Eye (tissue), 1 donor: ENCODE data around the gene KCNQ1.

Source experiments
- DNase-seq: peaks from one replicate; pipeline ENCODE4 v3.0.0-alpha.2; 2015

KCNQ1 gene

DNA sequence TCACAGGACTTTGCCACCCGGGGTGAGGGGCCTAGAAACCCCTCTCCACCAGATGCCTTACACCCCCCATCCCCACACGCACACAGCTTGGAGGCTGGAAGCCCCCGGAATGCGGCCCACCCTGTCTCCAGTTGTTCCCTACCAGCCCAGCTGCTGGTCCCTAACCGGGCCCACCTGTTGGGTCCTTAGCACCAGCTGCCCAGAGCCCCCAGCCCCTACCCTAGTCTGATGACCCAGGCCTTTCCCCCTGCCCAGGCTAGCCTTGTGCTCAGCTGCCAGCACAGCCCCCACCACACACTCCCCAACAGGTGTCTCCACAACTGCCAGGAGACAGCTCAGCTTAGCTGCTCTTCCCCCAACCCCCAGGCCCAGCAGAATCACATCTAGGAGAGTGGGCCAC is 373.7 kb downstream of the KCNQ1 start:
- no peak for DNase-seq

DNA sequence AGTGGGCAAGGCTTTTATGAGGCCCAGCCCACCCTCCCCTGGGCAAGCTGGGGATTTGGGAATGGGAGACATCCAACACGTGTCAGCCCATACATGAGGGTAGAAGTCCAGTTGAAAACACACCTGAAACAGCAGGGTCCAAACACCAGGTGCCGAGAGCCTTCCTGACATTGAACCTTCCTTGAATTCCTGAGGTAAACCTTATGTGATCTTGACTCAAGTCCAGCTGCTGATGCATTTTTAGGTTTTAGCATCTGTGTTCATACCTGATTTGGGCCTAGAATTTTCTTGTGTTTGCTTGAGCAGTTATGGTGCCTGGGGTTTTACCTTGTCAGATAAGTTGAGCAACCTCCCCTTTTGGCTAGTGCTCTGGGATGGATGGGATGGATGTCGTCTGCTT is 374.5 kb downstream of the KCNQ1 start:
- DNase-seq = no peak

DNA sequence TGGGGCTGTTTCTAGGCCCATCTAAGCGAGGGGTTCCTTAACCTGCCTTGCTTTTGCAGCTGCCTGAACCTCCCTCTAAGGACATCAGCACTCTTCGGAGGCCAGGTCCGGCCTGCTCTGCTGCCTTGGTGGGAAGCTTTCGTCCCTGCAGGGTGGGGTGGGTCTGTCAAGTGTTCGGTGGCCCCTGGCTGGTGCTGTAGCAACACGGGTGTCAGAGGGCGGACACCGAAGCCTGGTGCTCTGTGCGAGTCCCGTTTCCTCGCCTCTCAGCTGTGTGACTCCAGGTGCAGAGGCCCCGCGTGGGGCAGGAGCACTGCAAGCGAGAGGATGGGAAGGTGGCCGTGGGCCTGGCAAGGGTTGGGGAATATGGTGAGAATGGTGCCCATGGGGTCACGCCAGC is 376.2 kb downstream of the KCNQ1 start:
- DNase-seq = no peak

DNA sequence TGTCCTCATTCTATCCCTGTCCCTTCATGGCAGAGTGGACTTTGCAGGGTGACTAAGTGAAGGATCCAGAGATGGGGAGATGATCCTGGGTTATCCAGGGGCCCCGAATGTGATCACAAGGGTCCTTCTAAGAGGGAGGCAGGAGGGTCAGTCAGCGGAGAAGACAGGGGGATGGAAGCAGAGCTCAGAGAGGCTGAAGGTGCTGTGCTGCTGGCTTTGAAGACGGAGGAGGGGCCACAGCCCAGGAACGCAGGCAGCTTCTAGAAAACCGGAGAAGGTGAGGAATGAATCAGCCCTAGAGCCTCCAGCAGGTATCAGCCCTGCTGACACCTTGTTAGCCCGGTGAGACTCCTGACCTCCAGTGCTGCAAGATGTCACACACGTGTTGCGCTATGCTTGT is 377.1 kb downstream of the KCNQ1 start:
- no peak for DNase-seq

DNA sequence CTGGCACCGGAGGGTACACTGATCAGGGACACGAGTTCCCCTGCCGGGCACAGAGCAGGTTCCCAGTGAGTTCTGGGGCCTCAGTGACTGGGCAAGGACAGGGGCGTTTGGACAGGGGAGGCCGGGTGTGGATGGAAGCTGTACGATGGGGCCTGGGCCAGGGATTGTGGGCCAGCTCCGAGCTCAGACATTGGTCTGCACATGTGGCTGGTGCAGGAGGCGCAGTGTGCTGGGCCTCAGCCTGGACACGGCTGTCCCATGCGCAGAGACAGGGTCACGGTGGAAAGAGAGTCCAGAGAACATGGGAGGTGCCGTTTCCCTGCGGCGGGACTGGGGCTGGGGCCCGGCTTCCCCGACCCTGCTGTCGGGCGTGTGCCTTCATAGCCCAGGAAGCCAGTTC is 380.0 kb downstream of the KCNQ1 start:
- no peak for DNase-seq

DNA sequence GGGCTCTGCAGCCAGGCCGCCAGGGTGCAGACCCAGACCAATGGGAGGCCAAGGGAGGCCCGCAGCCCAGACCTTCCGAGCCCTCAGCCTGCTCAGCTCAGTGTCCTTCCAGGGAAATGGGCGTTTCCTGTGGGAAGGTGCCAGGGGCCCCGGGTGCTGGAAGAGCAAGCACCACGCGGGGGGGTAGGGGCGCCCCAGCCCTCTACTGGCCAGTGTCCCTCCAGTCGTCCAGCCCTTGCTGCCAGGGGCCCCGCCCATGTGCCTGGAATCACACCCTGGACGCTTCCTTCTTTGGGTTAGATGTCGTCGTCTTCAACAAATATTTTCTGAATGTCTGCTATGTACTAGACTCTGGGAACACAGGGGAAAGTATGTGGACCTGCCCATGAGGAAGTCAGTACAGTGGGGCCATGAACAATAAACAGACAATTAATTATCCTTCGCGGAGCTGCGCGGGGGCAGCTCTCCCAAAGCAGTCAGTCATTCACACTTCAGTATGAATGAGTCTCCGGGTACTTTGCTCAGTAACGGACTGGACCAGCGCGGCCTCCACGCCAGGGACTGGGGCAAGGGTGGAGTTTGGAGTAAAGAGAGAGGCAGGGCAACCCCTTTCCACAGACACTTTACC is 380.6 kb downstream of the KCNQ1 start:
- no peak for DNase-seq

DNA sequence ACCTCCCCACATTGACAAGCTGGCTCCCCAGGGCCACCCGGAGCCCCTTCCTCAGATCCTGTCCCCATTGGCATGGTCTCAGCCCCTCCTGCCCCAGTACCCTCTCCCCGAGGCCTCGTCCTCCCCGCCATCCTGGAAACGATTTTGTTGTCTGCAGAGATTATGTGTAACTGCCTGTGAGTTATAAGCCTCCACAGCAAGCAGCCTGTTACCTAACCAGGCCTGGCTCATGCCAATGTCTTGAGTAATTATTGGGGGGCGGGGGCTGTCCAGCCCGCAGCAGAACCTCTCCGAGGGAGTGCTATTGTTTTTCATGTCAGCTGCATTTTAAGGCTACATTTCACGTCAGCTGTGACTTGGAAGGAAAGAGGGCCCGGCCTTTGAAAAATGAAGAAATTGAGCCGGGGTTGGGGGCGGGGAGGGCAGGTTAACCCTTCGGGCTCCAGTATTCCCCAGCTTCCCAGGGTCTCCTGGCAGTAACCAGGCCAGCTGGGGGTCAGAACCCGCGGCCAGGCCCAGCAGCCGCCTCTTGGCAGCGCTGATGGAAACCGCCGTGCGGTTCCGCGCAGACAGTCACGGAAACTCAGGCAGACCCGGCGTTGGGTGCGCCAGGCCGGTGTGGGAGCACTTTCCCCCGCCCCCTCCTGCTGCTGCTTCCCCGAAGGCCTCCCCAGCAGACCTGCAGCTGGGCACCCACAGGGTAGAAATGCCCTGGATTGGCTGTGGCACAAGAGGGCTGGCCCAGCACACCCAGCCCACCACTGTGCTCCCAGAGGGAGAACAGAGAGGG is 381.3 kb downstream of the KCNQ1 start:
- peak; percentile 93 for DNase-seq

DNA sequence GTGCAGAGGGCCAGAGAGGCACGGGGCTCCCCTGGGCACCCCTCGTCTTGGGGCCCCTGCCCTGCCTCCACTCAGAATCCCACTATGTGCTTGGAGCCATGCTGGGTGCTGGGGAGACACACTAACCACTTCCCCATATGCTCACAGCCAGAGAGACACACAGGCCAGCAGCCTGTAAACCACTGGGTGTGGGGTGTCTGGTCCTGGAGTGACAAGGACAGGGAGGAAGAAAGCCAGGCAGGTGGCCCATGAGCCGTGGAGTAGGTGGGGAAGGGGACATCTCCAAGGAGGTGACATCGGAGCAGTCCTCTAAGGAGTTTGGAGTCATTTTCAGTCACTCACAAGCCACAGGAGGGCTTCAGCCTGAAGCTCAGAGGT is 381.9 kb downstream of the KCNQ1 start:
- peak; percentile 47 for DNase-seq

DNA sequence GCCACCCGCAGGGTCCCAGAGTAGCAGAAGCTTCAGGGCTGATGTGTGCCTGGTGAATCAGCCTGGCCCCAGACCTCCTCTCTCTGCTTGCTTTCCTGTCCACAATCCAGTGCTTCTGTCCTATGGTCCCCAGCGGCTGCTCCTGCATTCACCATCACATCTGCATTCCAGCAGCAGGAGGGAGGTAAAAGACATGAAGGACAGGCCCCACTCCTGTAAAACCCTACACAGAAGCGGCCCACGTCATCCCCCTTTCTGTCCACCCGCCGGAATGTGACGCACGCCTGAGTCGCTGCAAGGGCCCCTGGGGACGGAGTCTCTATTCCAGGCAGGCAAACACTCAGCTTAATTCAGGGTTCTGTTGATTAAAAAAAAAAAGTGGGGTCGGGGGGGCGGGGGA is 382.4 kb downstream of the KCNQ1 start:
- DNase-seq = peak; percentile 43

DNA sequence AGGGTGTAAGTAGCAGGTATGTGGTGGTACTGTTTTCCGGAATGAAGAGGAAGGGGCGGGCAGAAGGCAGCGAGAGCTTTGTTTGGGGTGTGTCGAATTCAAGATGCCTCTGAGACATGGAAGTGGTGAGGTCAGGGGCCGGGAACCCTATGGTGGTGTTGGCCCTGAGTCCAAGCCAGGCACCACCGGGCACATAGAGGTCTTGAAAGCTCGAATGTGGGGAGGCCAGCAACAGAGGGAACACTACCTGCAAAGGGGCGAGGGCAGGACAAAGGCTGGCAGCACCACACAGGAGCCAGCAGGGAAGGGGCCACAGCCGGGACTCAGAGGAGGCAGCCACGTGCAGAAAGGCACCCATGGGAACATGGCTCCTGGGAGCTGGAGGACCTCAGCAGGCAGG is 383.0 kb downstream of the KCNQ1 start:
- no peak for DNase-seq

DNA sequence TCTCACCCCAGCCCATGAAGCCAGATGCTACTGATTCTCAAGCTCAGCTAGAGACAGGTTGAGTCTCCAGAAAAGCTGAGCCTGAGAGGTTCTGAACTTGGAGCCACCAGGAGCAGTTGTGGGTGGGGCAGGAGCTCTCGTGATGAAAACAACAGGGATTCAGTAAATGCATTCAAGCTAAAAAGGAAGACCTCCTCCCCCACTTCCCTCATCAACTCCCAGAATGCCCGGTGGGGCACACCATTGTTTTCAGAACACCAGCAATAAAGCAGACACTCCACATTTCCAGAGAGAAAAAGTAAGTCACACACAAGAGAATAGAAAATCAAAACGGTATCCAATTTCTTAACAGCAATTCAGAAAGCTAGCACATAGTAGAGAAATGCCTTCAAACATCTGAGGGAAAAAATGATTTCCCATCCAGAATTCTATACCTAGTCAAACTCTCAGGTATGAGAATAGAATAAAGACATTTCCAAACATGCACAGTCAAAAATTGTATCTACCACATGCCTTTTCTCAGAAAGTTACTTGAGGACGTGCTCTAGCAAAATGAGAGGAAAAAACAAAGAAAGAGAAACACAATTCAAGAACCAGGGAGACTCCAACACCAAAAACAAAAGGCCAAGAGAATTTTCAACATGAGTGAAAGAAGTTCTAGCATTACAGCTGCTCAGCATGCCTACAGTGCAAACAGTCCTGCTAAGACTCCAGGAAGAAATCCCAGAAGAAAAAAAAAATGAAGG is 383.9 kb downstream of the KCNQ1 start:
- no peak for DNase-seq

DNA sequence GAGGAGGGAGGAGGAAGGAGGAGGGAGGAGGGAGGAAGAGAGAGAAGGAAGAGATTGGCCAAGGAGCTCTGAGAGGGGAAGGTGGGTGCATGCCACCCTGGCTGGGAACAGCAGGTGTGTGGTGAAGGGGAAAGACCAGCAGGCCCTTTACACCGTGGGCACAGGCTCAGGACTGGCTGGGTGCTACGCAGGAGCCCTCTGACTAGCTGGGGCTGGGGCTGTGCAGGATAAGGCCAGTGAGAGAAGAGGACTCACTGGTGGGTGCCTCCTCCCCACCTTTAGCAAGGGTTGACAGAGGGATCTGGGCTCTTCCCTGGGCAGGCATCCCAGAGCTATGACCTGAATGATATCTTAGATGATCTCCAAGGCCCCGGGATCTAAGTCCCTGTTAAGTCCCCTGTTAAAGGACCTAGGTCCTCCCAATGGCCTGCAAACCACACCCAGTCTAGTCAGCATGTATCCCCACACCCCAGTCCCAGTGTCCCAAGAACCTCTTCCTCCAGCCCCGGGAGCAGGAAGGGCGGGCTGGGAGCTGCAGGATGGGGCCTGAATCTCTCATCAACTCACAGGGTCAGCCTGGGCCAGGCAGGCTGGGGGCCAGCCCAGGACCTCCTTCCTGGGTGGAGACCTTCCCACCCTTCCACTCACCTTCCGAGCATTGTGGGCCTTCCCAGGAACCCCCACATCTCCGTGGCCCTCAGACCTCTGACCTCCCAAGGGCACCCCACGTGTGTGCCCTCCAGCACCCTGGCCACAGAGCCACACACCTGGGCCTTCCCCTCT is 385.4 kb downstream of the KCNQ1 start:
- no peak for DNase-seq

DNA sequence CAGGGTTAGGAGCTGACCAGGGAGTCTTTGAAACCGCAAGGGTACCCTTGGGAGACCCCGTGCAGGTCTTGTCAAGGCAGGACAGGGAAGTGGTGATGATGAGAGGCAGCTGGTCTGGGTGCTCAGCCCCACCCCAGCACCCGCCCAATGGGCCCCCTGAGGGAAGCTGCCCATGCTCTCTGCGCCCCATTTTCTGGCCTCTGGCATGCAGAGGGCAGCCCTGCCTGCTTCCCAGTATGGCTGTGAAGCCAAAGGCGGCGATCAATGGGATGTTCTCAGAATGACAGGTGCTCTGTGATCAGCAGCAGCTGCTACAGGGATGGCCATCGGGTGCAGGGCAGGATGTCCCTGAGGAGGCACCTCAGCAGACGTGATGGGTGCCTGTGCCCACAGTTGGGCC is 386.1 kb downstream of the KCNQ1 start:
- no peak for DNase-seq

DNA sequence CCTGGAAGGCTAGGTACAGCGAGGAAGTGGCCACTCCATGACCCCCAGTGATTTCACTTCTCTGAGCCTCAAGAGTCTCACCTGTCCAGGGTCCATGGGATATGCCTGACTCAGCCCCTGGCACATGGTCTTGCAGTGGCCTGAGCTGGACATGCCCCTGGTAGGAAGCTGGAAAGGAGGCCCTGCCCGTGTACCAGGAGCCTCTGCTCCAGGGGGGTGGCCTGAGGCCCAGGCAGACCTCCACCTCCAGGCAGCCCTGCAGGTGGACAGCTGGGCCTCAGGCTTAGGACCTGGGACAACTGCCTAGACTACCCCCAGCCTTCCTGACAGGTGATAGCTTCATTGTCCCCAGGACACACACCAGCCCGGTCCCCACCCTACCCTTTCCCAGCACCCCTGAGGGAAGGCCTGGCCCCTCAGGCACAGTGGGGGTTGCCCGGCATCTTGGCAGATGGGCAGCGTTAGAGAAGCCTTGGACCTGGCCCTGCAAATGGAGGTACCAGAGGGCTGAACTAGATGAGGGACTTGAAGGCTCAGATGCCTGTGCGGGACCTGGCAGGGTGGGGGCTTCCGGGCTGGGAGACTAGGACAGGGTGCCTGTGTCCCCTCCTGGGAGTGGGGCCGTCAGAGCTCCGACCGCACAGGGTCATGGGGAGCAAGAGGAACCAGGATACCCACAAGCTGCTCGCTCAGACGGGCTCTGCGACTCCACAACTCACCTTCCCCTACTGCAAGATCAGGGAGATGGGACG is 387.1 kb downstream of the KCNQ1 start:
- no peak for DNase-seq

DNA sequence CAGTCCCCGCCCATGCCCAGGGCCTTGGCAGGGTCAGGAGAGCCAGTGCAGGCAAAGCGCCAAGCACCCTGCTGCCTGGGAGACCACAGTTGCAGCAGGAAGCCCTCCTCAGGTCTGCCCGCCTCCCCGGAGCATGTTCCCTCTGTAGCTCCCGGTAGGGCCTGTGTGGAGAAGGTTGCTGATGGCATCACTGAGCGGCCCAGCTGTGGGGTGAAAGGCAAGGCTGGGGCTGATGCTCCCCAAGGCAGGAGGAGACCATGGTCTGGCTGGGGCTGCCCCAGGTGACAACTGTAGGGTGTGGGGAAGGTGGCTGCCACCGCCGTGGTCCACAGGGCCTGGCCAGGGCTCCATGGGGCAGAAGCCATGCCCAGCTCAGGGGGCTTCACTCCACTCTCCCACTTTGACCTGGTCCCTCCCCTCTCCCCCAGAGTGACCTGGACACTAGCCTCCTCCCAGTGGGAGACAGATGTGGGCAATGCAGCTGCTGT is 387.8 kb downstream of the KCNQ1 start:
- no peak for DNase-seq

DNA sequence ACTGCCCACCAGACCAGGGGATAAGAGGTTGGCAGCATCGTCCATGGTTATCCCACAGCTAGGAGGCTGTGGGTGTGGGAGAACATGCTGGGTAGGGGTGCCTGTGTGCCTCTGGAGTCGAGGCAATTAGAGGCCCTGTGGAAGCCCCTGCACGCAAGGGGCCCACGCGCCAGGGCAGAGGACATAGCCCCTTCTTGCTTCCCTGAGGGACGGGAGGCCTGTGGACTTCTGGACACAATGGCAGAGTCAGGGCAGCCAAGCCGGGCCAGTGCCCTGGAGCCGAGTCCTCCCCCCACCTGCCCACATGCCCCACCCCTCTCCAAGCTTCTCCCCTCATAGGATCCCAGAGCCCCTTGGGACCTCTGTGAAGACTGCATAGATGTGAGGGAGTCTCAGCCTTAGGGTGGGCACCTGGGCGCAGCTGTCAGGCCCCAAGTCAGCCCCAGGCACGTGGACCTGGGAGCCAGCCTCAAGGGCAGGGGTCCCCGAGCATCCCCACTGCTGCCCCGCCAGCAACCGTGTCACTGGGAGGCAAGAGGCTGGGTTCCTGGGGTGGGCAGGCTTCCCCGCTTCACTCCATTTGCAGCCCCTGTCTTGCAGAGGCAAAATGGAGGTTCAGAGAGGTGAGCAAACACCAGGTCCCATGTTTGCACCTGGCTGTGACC is 388.4 kb downstream of the KCNQ1 start:
- no peak for DNase-seq

DNA sequence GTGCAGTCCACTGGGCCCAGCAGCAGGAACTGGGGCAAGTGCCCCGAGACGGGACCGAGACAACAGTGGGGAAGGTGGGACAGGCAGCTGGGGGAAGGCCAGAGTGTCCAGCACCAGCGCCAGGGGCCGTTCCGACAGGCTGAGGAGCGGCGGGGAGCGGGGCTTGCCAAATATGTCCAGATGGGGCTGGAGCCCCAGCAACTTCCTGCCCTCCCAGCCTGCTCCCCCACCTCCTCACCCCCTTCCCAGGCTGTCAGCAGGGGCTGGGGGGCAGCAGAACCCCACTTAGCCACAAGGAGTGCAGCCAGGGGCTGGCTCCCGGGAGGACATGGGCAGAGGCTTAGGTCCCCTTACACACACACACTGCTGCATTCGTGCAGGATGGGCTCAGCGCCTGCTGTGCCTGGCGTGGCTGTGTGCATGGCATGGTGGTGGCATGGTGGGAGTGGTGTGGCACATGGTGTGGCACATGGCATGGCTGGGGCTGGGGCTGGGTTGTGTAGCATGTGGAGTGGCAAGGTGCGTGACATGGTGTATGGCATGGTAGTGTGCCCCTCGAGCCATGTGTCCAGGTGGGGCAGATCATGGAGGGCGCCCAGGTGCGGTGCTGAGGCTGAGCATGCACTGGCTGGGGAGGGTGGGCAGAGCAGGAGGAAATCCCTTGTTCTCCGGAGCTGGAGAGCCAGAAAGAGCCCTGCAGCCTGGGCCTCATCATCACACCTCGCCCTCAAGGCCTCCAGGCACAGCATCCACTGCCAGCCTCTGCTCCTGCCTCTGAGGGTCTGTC is 389.1 kb downstream of the KCNQ1 start:
- no peak for DNase-seq

DNA sequence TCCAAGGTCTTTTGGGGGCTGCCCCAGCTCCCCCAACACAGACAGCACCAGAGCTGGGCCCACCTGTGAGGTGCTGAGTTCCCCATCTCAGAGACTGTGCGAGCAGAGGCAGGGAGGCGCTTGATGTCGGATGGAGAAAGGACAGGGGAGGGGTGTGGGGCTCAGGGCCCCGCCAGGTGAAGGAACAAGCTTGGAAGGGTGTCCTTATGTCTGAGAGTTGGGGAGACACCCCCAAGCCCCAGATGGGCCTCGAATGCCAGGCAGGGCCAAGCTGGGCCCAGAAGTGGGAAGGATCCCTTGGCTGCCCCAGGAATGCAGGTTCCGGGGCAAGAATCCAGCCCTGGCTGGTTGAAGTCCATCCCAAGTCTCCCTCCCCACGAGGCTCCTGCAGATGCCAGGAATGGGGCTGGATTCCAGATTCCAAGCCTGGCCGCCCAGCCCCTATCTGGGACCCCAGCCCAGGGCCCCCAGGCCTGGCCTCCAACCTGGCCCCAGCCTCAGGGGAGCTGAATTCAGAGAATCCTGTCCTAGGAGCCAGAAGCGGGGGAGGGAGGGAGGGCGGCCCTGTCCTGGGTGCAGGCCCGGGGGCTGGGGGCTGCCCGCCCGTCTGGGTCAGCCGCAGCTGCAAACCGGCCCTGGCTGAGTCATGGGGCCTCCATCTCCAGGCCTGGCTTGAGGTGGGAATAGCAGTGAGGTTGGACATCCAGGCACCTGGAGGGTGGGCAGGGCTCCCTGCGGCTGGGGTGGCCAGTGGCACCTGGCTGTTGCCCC is 389.9 kb downstream of the KCNQ1 start:
- DNase-seq = no peak

DNA sequence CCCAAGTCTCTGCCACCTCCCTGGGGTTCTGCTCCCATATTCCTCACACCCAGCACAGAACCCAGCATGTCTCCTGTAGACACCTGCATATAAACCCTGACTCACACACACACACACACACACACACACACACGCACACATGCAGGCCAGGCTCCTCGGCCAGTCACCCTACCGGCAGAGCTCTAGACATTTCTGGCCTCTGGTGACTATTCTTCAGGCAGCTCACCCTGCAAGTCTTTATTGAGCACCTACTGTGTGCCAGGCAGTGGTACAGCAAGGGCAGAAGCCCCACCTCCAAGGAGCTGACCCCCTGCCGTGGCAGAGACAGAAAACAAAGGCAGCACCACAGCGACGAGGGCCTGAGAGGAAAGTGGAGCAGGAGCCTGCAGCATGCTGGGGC is 390.5 kb downstream of the KCNQ1 start:
- DNase-seq = peak; percentile 55

DNA sequence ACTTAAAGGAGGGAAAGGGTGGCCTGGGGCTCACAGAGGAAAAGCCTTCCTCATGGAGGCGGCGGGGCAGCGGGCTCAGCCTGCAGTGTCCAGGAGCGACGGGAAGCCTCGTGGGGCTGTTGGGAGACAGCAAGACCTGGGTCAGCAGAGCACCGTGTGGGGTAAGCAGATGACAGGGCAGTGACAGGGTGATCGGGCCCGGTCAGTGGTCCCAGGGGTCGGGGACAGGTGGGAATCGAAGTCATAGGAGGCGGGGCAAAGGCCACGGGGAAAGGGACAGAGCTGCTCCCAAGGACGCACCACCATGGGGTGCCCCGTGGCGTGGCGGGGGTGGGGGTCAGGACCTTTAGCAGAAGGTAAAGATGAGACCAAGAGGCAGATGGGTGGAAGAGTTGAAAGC is 390.9 kb downstream of the KCNQ1 start:
- DNase-seq = no peak
